HL-60 (cell line): ENCODE results near the gene FAXC.

ENCODE experiments used
- DNase-seq, 2 experiments: peaks; one replicate each; pipeline ENCODE4 v3.0.0-alpha.2; 2010 to 2020; ENCODE audit warnings: low read depth in 1 of 2, low spot score in 1 of 2
- H3K27ac ChIP-seq: fragments of 250-450 bp; sonication (Bioruptor Pico); replicated peaks from 2 replicates; pipeline ENCODE4 v1.5.1; 2020; ENCODE audit warnings: mild to moderate bottlenecking, moderate library complexity
- H3K27me3 ChIP-seq: fragments of 250-450 bp; sonication (Bioruptor Pico); 2 replicates; pipeline ENCODE4 v1.5.1; 2021; ENCODE audit warnings: mild to moderate bottlenecking, moderate library complexity; ENCODE audit not compliant: insufficient read depth, poor library complexity, severe bottlenecking
- H3K4me3 ChIP-seq: replicated peaks from 2 replicates; pipeline ENCODE4 v1.5.1; 2011; ENCODE audit warnings: mild to moderate bottlenecking, control low read depth, low read length; ENCODE audit not compliant: insufficient read depth
- CTCF ChIP-seq: IDR thresholded peaks from one replicate; pipeline ENCODE4 v1.5.1; 2011; ENCODE audit warnings: low read length, control low read depth, inconsistent platforms; ENCODE audit not compliant: insufficient read depth
- GABPA ChIP-seq: IDR thresholded peaks from 2 replicates; pipeline ENCODE4 v1.6.1; 2012; ENCODE audit warnings: low read depth
- POLR2AphosphoS5 ChIP-seq: IDR thresholded peaks from 2 replicates; pipeline ENCODE4 v1.6.1; 2012; ENCODE audit warnings: low read depth
- REST ChIP-seq: IDR thresholded peaks from 2 replicates; pipeline ENCODE4 v1.6.1; 2012; ENCODE audit warnings: low read depth; ENCODE audit not compliant: insufficient replicate concordance
- SPI1 ChIP-seq: IDR thresholded peaks from 2 replicates; pipeline ENCODE4 v1.6.1; 2012; ENCODE audit warnings: low read depth, mild to moderate bottlenecking, borderline replicate concordance

FAXC gene

GRCh38 chr6:99354983-99355382 lies 5.5 kb upstream of the FAXC start:
- no peak for DNase-seq
- Histone ChIP-seq H3K27me3 (peaks cover 10% of the 10 kb centered on the region), H3K27ac (no peak overlapping the region), H3K4me3 (no peak overlapping the region)
- TF ChIP-seq SPI1 (no peak), GABPA (no peak), POLR2AphosphoS5 (no peak), CTCF (no peak), REST (no peak)

- H3K4me3 ChIP-seq = no peak overlapping the region
- TF ChIP-seq REST = peak; percentile 93
- no peak for TF ChIP-seq CTCF
- no peak overlapping the region for H3K27ac ChIP-seq
- peaks cover 23% of the 10 kb centered on the region for H3K27me3 ChIP-seq
- DNase-seq = no peak
These were observed 3.7 kb upstream of the FAXC start for GRCh38 chr6:99353126-99353525.

GRCh38 chr6:99350573-99350972 lies 1.1 kb upstream of the FAXC start:
- TF ChIP-seq POLR2AphosphoS5 (no peak), REST (no peak), SPI1 (no peak), GABPA (no peak), CTCF (no peak)
- H3K27ac ChIP-seq = no peak overlapping the region
- no peak for DNase-seq
- no peak overlapping the region for H3K4me3 ChIP-seq
- H3K27me3 ChIP-seq = peaks cover 35% of the 10 kb centered on the region
